ENCODE results near the gene CCNA2.

CCNA2 gene

GRCh38 chr4:121824171-121824527, 466 bp upstream of the CCNA2 start:
- peaks cover 31% of the 10 kb centered on the region for H3K4me1 ChIP-seq (ENCODE audit: insufficient read depth, low read length, severe bottlenecking)
- H3F3A ChIP-seq (ENCODE audit: insufficient read depth, low read length): peaks cover 6% of the 10 kb centered on the region; the same call in 1 of the 2 replicates
- H3K79me2 ChIP-seq (ENCODE audit: insufficient read depth, low read length): peaks cover 26% of the 10 kb centered on the region
- no peaks in the 10 kb centered on the region for H3K9me2 ChIP-seq (ENCODE audit: low read depth, low read length)
- H2AFZ ChIP-seq (ENCODE audit: low read length): peak overlapping the region; percentile 77
- H3K9me3 ChIP-seq (ENCODE audit: low read length): no peaks in the 10 kb centered on the region
- TF ChIP-seq EZH2 (IDR thresholded peaks at IDR 0.05; ENCODE audit: borderline replicate concordance, low read length) (no peak), CTCF (IDR thresholded peaks at IDR 0.05; ENCODE audit: low read length) (no peak; the same call in 1 of the 2 replicates)
- H3K27me3 ChIP-seq (ENCODE audit: insufficient read depth, low read length): no peaks in the 10 kb centered on the region
- H3K4me3 ChIP-seq (ENCODE audit: low read depth, low read length, poor library complexity, severe bottlenecking): peak overlapping the region; percentile 95
- H4K20me1 ChIP-seq (ENCODE audit: insufficient read depth, low read length): no peaks in the 10 kb centered on the region
- H3K27ac ChIP-seq (ENCODE audit: low read depth, low read length, poor library complexity, severe bottlenecking): peak overlapping the region; percentile 66
- peaks cover 48% of the 10 kb centered on the region for H3K36me3 ChIP-seq (ENCODE audit: insufficient read depth, low read length)
- H3K4me2 ChIP-seq (ENCODE audit: low read length): peak overlapping the region; percentile 83
- H3K9ac ChIP-seq (ENCODE audit: low read length): peak overlapping the region; percentile 82

- Histone ChIP-seq H3K27ac (ENCODE audit: low read depth, low read length, poor library complexity, severe bottlenecking) (peak overlapping the region; percentile 76), H2AFZ (ENCODE audit: low read length) (no peak overlapping the region), H3K79me2 (ENCODE audit: insufficient read depth, low read length) (peaks cover 26% of the 10 kb centered on the region), H3K36me3 (ENCODE audit: insufficient read depth, low read length) (peaks cover 60% of the 10 kb centered on the region), H3K9me2 (ENCODE audit: low read depth, low read length) (no peaks in the 10 kb centered on the region), H4K20me1 (ENCODE audit: insufficient read depth, low read length) (no peaks in the 10 kb centered on the region), H3K4me2 (ENCODE audit: low read length) (peak overlapping the region; percentile 86), H3K4me3 (ENCODE audit: low read depth, low read length, poor library complexity, severe bottlenecking) (peak overlapping the region; percentile 95), H3K4me1 (ENCODE audit: insufficient read depth, low read length, severe bottlenecking) (peaks cover 31% of the 10 kb centered on the region), H3F3A (ENCODE audit: insufficient read depth, low read length) (peaks cover 1% of the 10 kb centered on the region; the same call in 1 of the 2 replicates), H3K27me3 (ENCODE audit: insufficient read depth, low read length) (no peaks in the 10 kb centered on the region), H3K9me3 (ENCODE audit: low read length) (no peaks in the 10 kb centered on the region), H3K9ac (ENCODE audit: low read length) (peak overlapping the region; percentile 91)
- no peak for TF ChIP-seq EZH2 (IDR thresholded peaks at IDR 0.05; ENCODE audit: borderline replicate concordance, low read length)
- TF ChIP-seq CTCF (IDR thresholded peaks at IDR 0.05; ENCODE audit: low read length): peak; percentile 50; the same call in 1 of the 2 replicates
Measured at GRCh38 chr4:121822796-121823504, 733 bp downstream of the CCNA2 start.

- Histone ChIP-seq H3K79me2 (ENCODE audit: insufficient read depth, low read length) (peaks cover 26% of the 10 kb centered on the region), H3K36me3 (ENCODE audit: insufficient read depth, low read length) (peaks cover 65% of the 10 kb centered on the region)
Measured at GRCh38 chr4:121822047-121822446, 1.6 kb downstream of the CCNA2 start.

More at GRCh38 chr4:121822047-121822446, 1.6 kb downstream of the CCNA2 start:
- Histone ChIP-seq H3K9ac (ENCODE audit: low read length) (peak overlapping the region; percentile 91), H3F3A (ENCODE audit: insufficient read depth, low read length) (no peaks in the 10 kb centered on the region), H3K27me3 (ENCODE audit: insufficient read depth, low read length) (no peaks in the 10 kb centered on the region), H3K27ac (ENCODE audit: low read depth, low read length, poor library complexity, severe bottlenecking) (peak overlapping the region; percentile 76), H3K4me1 (ENCODE audit: insufficient read depth, low read length, severe bottlenecking) (peaks cover 31% of the 10 kb centered on the region), H2AFZ (ENCODE audit: low read length) (no peak overlapping the region), H3K4me3 (ENCODE audit: low read depth, low read length, poor library complexity, severe bottlenecking) (peak overlapping the region; percentile 95), H3K4me2 (ENCODE audit: low read length) (peak overlapping the region; percentile 86), H3K9me3 (ENCODE audit: low read length) (no peaks in the 10 kb centered on the region), H3K9me2 (ENCODE audit: low read depth, low read length) (no peaks in the 10 kb centered on the region), H4K20me1 (ENCODE audit: insufficient read depth, low read length) (no peaks in the 10 kb centered on the region)
- TF ChIP-seq EZH2 (IDR thresholded peaks at IDR 0.05; ENCODE audit: borderline replicate concordance, low read length): no peak
- TF ChIP-seq CTCF (IDR thresholded peaks at IDR 0.05; ENCODE audit: low read length): no peak
